IPS-20b (cell line): ENCODE measurements around the gene FTO.

ENCODE experiments used
- H3K27ac ChIP-seq: one replicate; pipeline ENCODE4 v1.5.1; 2013; ENCODE audit warnings: low read length
- H3K27me3 ChIP-seq: 2 replicates; pipeline ENCODE4 v1.6.1; 2013; ENCODE audit warnings: mild to moderate bottlenecking, low read length, inconsistent platforms; ENCODE audit not compliant: insufficient read depth
- H3K36me3 ChIP-seq: 2 replicates; pipeline ENCODE4 v1.6.1; 2013; ENCODE audit warnings: low read depth, mild to moderate bottlenecking, inconsistent platforms, low read length, moderate library complexity; ENCODE audit not compliant: insufficient read depth
- H3K4me1 ChIP-seq: 2 replicates; pipeline ENCODE4 v1.6.1; 2013; ENCODE audit warnings: mild to moderate bottlenecking, control low read depth, inconsistent platforms, low read length, moderate library complexity; ENCODE audit not compliant: insufficient read depth
- H3K4me3 ChIP-seq: 2 replicates; pipeline ENCODE4 v1.5.1; 2013; ENCODE audit warnings: mild to moderate bottlenecking, low read length, inconsistent platforms
- H3K9ac ChIP-seq: 2 replicates; pipeline ENCODE4 v1.6.1; 2013; ENCODE audit warnings: low read depth, mild to moderate bottlenecking, inconsistent platforms, low read length, moderate library complexity
- H3K9me3 ChIP-seq: 2 replicates; pipeline ENCODE4 v1.6.1; 2013; ENCODE audit warnings: mild to moderate bottlenecking, low read depth, low read length, inconsistent platforms; ENCODE audit not compliant: insufficient read depth

FTO gene

DNA sequence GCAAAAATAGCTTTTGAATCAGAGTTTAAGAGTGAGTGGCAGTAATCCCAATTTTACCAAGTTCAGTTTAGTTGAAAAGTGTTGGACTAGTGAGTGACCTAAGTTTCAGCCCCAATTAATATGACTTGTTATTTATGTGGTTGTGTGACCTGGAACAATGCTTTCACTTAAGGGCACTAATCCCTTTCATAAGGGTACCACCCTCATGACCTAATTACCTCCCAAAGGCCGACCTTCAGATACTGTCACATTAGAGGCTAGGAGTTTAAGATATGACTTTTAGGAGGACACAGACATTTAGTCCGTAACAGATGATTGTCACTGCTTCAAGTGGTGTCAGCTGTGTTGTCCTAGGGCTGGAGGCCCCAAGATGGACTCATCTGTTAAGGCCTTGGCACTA is 392.7 kb downstream of the FTO start:
- H3K9ac ChIP-seq: no peak overlapping the region
- no peaks in the 10 kb centered on the region for H3K27me3 ChIP-seq
- H3K27ac ChIP-seq: no peak overlapping the region
- no peaks in the 10 kb centered on the region for H3K9me3 ChIP-seq
- H3K4me1 ChIP-seq: no peaks in the 10 kb centered on the region
- H3K36me3 ChIP-seq: no peaks in the 10 kb centered on the region
- no peak overlapping the region for H3K4me3 ChIP-seq

DNA sequence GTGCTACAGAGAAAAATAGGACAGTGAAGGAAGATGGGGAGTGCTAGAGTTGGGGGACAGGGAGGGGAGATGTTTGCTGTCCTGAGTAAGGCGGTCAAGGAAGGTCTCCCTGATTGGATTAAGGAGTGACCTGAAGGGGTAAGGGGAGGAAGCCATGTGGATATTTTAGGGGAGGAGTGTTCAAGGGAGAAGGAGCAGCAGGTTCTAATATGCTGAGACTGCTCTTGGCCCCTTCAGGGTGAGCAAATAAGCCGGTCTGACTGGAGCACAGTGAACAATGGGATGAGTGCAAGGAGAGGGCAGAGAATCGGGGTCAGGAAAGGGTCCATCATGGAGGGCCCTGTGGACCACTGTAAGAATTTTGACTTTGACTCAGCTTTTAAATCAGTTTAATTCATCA is 393.8 kb downstream of the FTO start:
- Histone ChIP-seq H3K27ac (no peak overlapping the region), H3K27me3 (no peaks in the 10 kb centered on the region), H3K9me3 (no peaks in the 10 kb centered on the region), H3K4me3 (no peak overlapping the region), H3K9ac (no peak overlapping the region), H3K4me1 (no peaks in the 10 kb centered on the region), H3K36me3 (no peaks in the 10 kb centered on the region)

DNA sequence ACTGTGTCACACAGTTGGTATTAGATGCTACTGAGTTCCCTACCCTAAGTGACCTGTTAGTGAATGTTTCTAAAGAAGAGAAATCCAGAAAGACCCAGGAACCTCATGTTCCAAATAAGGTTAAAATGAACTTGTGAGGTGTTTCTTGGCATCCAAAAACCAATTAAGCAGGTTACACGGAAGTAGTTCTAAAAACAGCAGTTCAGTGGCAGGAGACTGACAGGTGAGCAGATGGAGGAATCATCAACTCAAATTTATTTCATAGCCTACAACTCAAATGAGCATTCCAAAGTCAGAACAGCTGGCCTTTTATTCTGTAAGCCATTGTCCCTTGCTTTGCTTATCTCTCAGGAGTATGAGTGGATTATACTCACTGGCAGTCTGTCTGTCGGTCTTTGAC is 394.3 kb downstream of the FTO start:
- Histone ChIP-seq H3K9ac (no peak overlapping the region), H3K27me3 (no peaks in the 10 kb centered on the region), H3K4me1 (no peaks in the 10 kb centered on the region), H3K4me3 (no peak overlapping the region), H3K27ac (no peak overlapping the region), H3K9me3 (no peaks in the 10 kb centered on the region), H3K36me3 (no peaks in the 10 kb centered on the region)

DNA sequence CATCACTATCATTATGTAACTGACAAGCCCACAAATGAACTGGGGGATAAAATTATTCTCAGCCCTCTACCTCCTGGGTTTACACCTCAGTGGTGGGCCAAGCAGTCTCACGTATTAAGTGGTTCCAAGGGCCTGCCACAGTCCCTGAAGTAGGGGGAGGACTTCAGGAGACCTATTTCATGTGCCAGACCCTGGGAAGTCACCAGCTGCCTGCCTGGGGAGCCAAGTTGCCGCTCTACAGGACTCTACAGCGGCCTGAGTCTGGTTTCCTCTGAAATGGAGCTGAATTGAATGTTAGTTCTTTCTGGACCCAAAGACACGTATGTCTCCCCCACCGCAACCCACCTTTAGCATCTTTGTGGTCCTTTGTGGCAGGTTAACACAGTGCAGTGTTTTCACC is 395.7 kb downstream of the FTO start:
- H3K9me3 ChIP-seq: no peaks in the 10 kb centered on the region
- no peaks in the 10 kb centered on the region for H3K4me1 ChIP-seq

DNA sequence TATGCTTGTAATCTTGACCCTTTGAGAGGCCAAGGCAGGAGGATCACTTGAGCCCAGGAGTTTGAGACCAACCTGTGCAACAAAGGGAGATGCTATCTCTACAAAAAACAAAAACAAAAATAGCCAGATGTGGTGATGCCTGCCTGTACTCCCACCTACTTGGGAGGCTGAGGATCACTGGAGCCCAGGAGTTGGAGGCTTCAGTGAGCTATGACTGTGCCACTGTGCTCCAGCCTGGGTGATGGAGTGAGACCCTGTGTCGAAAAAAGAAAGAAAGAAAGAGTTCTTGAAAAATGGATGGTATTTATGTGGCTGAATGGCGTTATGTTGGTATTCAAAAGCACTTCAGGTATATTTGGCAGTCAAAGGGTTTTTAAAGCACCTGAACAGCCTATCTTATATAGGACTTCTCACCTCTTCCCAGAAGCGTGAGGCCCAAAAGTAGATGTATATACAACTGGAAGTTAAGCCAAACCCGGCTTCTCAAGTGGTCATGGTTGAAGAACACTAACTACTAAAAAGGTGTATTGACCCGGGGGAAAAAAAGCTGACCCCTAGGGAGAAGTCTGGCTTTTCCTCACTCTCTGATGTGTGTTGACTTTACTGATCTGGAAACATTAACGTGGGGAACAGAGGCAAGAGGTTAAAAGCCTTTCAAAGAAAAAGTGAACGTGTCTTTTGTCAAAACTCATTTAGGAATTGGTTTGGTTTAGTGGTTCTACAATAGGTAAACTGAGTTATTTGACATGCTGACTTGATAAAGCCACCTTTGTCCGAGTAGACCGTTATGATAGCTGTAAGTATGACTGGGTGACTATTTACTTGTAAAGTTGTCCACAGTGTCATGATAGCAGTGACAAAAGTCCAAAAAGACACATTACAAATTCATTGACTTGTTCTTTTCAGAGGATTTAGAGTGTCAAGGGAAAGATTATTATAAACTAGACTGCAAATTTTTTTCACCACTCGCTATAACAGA is 399.2 kb downstream of the FTO start:
- H3K27me3 ChIP-seq: no peaks in the 10 kb centered on the region
- no peaks in the 10 kb centered on the region for H3K36me3 ChIP-seq
- H3K9ac ChIP-seq: no peak overlapping the region
- no peaks in the 10 kb centered on the region for H3K9me3 ChIP-seq
- H3K4me1 ChIP-seq: no peaks in the 10 kb centered on the region
- H3K4me3 ChIP-seq: no peak overlapping the region
- H3K27ac ChIP-seq: no peak overlapping the region

More for the DNA sequence above, 395.7 kb downstream of the FTO start:
- no peak overlapping the region for H3K9ac ChIP-seq
- no peak overlapping the region for H3K27ac ChIP-seq
- H3K36me3 ChIP-seq: no peaks in the 10 kb centered on the region
- no peak overlapping the region for H3K4me3 ChIP-seq
- no peaks in the 10 kb centered on the region for H3K27me3 ChIP-seq

DNA sequence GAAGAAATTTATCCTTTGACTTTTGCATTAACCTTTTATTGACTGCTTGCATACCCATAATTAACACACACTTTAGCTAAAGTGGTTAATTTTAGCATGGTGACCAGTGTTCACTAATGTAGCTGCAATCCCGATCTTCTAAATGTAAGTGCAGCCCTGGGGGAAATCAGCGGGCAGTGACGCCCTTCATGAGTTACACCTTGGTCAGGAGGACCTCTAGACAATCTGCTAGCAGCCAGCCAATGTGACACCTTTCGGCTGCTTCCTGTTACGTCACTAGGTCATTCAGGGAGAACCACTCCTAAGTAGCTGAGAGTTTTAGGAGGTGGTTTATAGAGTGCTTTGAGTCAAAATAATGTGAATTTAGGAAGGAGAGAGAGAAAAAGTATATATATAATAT is 402.1 kb downstream of the FTO start:
- Histone ChIP-seq H3K36me3 (no peaks in the 10 kb centered on the region), H3K27me3 (no peaks in the 10 kb centered on the region), H3K4me3 (no peak overlapping the region), H3K4me1 (no peaks in the 10 kb centered on the region), H3K27ac (no peak overlapping the region), H3K9me3 (no peaks in the 10 kb centered on the region), H3K9ac (no peak overlapping the region)

DNA sequence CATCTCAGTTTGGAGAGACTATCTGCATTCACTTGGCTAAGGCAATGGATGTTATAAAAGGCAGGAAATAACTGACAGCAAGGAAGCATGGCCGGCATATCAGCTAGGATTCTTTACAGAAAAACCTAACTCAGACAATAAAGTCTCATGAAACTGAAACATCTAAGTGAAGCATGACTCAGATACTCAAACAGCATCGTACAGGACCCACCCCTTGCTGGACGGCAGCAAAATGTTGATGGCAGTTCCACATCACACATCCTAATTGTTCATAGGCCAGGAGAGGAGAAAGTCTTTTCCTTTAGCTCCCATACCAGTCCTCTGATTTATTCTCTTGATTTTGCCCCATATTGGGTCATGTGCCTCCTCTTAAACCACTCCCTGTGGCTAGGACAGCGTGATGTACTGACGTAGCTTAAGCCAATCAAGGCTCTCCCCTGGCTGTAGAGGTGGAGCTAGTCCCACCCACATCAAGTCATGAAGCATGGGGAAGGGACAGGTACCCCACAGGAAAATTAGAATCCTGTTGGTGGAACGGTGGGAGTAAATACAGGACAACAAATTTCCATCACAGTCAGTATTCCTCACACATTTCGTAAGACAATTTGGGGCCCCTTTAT is 403.7 kb downstream of the FTO start:
- Histone ChIP-seq H3K9me3 (no peaks in the 10 kb centered on the region), H3K4me1 (no peaks in the 10 kb centered on the region), H3K4me3 (no peak overlapping the region)

DNA sequence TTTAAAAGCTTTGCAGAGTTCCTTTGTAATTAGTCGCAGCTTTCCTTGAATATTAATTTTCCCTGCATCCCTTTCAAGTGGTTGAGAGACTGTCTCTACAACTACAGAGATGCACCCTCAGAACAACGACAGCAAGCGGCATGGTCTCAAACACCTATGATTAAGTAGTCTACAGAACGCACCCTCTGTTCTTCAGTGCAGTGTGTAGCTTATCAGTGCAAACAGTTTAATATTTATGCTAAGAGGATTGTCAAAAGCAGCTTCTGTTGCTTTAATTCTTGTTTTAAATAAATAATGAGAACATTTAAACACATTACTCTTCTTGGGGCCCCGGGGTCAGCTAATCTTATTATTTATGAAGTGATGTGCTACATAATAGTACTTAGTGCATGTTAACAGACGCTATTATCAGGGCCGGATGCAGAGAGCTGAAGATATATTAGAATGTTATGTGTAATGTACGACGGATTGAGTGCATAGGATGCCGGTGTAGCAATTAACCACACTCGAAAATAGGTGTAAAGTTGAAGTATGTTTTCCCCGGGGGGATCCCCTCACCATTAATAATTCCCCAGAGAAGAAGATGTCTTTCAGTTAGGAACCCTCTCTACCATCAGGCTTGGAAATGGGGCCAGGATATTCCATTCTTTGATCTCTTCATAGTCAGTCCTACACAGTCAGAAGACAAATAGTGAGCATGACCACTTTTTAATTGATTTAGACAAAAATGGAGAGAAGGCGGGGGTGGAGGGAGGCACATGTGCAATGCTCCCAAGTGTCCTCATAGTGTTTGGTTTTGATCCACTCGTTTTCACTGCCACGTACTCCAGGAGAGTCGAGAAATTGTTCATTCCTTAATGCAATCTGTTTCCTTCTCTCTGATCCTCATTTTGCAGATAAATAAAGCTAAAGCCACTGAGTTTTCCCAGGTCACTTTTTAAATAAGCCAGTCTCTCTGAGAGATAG is 406.3 kb downstream of the FTO start:
- Histone ChIP-seq H3K9ac (no peak overlapping the region), H3K4me3 (no peak overlapping the region), H3K27ac (no peak overlapping the region)

More for the DNA sequence above, 403.7 kb downstream of the FTO start:
- Histone ChIP-seq H3K27ac (no peak overlapping the region), H3K27me3 (no peaks in the 10 kb centered on the region), H3K9ac (no peak overlapping the region), H3K36me3 (peaks cover 3% of the 10 kb centered on the region; the same call in 1 of the 2 replicates)

DNA sequence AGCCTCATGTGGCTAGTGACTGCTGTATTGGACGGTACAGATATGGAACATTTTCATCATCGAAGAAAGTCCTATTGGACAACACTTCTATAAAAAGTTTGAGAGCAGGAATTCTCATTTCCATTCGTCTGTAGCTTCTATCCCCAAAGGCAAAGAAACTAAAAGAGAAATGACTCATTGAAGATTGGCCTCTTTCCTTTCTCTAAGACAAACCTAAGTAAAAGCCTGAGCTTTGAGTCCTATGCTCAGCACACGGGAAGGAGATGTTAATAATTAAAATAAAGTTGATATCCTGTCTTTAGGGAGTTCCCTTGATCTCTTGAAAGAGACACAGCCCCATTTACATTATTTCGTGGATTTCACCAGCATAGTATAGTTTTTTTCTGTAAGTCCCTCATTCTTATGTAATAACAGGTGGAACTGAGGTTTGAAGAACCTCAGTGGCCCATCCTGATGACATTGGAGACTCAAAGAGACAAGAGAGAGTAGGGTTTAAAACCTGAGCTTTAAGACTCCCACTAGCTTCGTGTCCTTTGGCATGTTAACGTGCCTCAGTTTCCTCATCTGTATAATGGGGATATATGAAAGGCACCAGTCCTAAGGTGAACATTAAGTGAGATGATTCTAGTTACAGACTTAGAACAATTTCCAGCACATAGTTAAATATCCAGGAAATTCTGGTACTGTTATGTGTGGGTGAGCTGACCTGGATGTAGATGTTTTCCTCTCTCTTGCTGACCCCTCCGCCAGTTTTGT is 408.7 kb downstream of the FTO start:
- Histone ChIP-seq H3K9ac (no peak overlapping the region), H3K27ac (no peak overlapping the region), H3K4me3 (no peak overlapping the region)

More for the DNA sequence above, 406.3 kb downstream of the FTO start:
- Histone ChIP-seq H3K36me3 (peaks cover 5% of the 10 kb centered on the region; the same call in 1 of the 2 replicates), H3K27me3 (no peaks in the 10 kb centered on the region), H3K9me3 (no peaks in the 10 kb centered on the region), H3K4me1 (no peaks in the 10 kb centered on the region)

DNA sequence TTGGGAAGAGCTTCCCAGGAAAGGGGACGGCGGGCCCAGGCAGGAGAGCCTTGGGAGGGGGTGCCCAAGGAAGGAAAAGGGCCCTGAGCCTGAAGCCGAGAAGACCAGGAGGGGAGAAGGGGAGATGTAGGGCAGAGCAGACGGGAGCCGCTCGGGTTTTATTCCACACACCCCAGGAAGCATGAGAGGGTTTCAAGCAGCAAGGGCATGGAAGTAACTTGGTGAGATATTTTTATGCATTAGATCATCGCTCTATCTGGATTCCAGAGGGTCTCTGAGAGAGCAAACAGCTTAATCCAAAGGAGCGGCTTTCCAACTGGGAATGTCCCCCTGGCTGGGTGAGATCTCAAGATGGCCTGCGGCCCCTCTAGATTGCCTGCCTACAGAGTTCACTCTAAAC is 411.6 kb downstream of the FTO start:
- Histone ChIP-seq H3K27ac (no peak overlapping the region), H3K4me1 (0 out of 2 replicates have a peak, but pooled peaks cover 3% of the 10 kb centered on the region), H3K9ac (no peak overlapping the region), H3K36me3 (peaks cover 5% of the 10 kb centered on the region; the same call in 1 of the 2 replicates), H3K9me3 (no peaks in the 10 kb centered on the region), H3K27me3 (no peaks in the 10 kb centered on the region), H3K4me3 (no peak overlapping the region)

More for the DNA sequence above, 408.7 kb downstream of the FTO start:
- Histone ChIP-seq H3K36me3 (peaks cover 5% of the 10 kb centered on the region; the same call in 1 of the 2 replicates), H3K9me3 (no peaks in the 10 kb centered on the region), H3K27me3 (no peaks in the 10 kb centered on the region), H3K4me1 (0 out of 2 replicates have a peak, but pooled peaks cover 3% of the 10 kb centered on the region)
